Mucosa of descending colon (tissue), 3 donors: ENCODE data around the gene TAP2. TPM values are rescaled to one million over a fixed set of nuclear protein-coding genes. Genes with fewer than 3 reads are reported as not detected.
A peak's percentile ranks its signal among the peaks of the same experiment; 100 is the strongest.
"Not testable (repeated sequence)": the region's sequence is repeated elsewhere in the genome, so short reads cannot be mapped to it uniquely, and the experiment has no call there.

Experiments
- ATAC-seq: fragments of 200-7000 bp; cut with Tn5 transposase; one replicate; pipeline ENCODE4 v1.9.1; 2020; ENCODE audit warnings: mild to moderate bottlenecking, moderate library complexity
- DNase-seq, 3 donors: peaks; one replicate each; pipeline ENCODE4 v3.0.0-alpha.2; 2020
- H3K36me3 ChIP-seq: fragments of 200-600 bp; one replicate; pipeline ENCODE4 v1.8.0; 2021; ENCODE audit warnings: low read depth, mild to moderate bottlenecking
- H3K4me1 ChIP-seq: fragments of 200-600 bp; one replicate; pipeline ENCODE4 v1.8.0; 2021; ENCODE audit warnings: low read depth, mild to moderate bottlenecking
- H3K4me3 ChIP-seq: fragments of 200-600 bp; one replicate; pipeline ENCODE4 v1.8.0; 2021; ENCODE audit warnings: mild to moderate bottlenecking
- H3K9me3 ChIP-seq: fragments of 200-600 bp; one replicate; pipeline ENCODE4 v1.8.0; 2021; ENCODE audit warnings: mild to moderate bottlenecking
- intact Hi-C, 2 donors: fragments of 100-400 bp; cut with DNase I in 1 of 2; cut with micrococcal nuclease in 1 of 2; formaldehyde crosslinking; loops; one replicate each; pipeline versions ENCODE4 v1.11.0 to v1.11.1; 2022; cut with DNase I, micrococcal nuclease
- total RNA-seq, 3 donors: library from RNA; stranded (reverse); fragmentation: NEBNext Ultra II Directional in 2 of 3; extraction: Animal tissue kit (Norgen Biotek cat#: 25700) in 2 of 3; gene quantifications; one replicate each; pipeline versions ENCODE4 v1.2.1 to v1.2.4, GENCODE V29; 2021 to 2023
- TF ChIP-seq, protein P1 (sequence below): fragments of 200-600 bp; IDR thresholded peaks from one replicate; pipeline ENCODE4 v1.8.0; 2022; ENCODE audit warnings: antibody characterized with exemption, mild to moderate bottlenecking
- donor health status: DM: no; HTN: no; CAD: no; lungs with moderate emphysema.
- donor health status: DM: no; HTN: no; CAD: no.
- donor health status: DM: no; HTN: yes; CAD: no.

The TAP2 gene
- total RNA-seq, 3 donors from 2014 or later: 47.4 to 179 (median 52.7) TPM

DNA sequence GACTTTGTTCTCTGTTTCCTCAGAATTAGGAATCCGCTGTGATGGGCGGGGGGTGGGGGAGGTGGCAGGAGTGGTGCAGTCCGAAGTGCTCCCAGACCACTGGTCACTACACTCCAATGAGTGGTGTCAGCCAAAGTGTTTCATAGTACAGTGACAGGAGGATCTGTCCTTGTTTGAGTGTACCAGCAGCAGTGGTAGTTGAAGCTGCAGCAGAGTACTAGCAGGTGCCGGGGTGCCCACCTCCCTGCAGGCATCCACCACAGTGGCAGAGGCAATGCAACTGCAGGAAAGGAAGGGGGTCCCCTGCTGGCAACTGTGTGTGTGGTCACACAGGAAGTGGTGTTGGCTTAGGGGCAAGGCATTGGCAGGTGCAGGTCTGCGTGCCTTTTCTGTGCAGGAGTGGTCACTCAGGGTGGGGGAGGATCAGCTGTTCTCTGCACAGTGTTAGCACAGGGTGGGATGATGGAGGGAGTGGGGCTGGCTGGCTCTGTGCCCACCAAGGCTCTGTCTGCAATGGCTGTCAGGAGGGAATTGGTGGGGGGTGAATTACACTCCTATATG, 31.4 kb downstream of the TAP2 start:
- Histone ChIP-seq H3K36me3 (no peaks in the 10 kb centered on the region), H3K4me3 (no peak overlapping the region), H3K9me3 (no peaks in the 10 kb centered on the region), H3K4me1 (no peaks in the 10 kb centered on the region)
- intact Hi-C loops: no loop called here
- DNase-seq (no peak), ATAC-seq (no peak)
- TF ChIP-seq, protein P1, sequence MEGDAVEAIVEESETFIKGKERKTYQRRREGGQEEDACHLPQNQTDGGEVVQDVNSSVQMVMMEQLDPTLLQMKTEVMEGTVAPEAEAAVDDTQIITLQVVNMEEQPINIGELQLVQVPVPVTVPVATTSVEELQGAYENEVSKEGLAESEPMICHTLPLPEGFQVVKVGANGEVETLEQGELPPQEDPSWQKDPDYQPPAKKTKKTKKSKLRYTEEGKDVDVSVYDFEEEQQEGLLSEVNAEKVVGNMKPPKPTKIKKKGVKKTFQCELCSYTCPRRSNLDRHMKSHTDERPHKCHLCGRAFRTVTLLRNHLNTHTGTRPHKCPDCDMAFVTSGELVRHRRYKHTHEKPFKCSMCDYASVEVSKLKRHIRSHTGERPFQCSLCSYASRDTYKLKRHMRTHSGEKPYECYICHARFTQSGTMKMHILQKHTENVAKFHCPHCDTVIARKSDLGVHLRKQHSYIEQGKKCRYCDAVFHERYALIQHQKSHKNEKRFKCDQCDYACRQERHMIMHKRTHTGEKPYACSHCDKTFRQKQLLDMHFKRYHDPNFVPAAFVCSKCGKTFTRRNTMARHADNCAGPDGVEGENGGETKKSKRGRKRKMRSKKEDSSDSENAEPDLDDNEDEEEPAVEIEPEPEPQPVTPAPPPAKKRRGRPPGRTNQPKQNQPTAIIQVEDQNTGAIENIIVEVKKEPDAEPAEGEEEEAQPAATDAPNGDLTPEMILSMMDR: no peak

DNA sequence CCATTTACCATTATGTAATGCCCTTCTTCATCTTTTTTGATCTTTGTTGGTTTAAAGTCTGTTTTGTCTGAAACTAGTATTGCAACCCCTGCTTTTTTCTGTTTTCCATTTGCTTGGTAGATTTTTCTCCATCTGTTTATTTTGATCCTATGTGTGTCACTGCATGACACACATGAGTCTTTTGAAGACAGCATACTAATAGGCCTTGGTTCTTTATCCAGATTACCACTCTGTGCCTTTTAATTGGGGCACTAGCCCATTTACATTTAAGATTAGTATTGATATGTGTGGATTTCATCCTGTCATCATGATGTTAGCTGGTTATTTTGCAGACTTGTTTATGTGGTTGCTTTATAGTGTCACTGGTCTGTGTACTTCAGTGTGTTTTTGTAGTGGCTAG, 33.1 kb downstream of the TAP2 start:
- H3K9me3 ChIP-seq, ATAC-seq, H3K4me1 ChIP-seq, DNase-seq, H3K4me3 ChIP-seq, H3K36me3 ChIP-seq, intact Hi-C loops: not testable (repeated sequence)

DNA sequence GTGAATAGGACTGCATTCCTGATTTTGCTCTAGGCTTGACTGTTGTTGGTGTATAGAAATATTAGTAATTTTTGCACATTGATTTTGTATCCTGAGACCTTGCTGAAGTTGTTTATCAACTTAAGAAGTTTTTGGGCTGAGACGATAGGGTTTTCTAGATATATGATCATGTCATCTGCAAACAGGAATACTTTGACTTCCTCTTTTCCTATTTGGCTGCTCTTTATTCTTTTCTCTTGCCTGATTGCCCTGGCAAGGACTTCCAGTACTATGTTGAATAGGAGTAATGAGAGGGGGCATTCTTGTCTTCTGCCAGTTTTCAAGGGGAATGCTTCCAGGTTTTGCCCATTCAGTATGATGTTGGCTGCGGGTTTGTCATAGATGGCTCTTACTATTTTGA, 35.1 kb downstream of the TAP2 start:
- H3K4me3 ChIP-seq: no peak overlapping the region
- intact Hi-C loops: no loop called here
- no peaks in the 10 kb centered on the region for H3K4me1 ChIP-seq
- H3K9me3 ChIP-seq: no peaks in the 10 kb centered on the region
- TF ChIP-seq, protein P1: no peak
- no peak for DNase-seq
- H3K36me3 ChIP-seq: no peaks in the 10 kb centered on the region
- ATAC-seq: no peak

DNA sequence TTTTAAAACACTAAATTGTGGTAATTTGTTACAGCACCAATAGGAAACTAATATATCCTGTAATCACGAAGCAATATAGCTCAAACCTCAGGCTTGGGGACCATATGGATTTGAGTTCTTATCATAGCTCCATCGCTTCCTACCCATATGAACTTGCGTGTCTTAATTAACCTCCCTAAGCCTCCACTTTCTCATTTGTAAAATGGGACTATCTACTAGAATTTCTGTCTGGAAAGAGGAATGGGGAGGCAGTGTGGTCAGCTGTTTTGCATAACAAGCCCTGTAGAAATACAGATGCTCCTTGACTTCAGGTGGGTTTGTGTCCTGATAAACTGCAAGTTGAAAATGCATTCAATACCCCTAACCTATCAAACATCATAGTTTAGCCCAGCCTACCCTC, 38.8 kb downstream of the TAP2 start:
- no peaks in the 10 kb centered on the region for H3K36me3 ChIP-seq
- no peaks in the 10 kb centered on the region for H3K9me3 ChIP-seq
- no peak overlapping the region for H3K4me3 ChIP-seq
- DNase-seq: no peak
- no peaks in the 10 kb centered on the region for H3K4me1 ChIP-seq
- intact Hi-C loops: loop anchor here in 1 of 2 donors (5.0 kb wide), 1 partner anchor 387 kb away; no protein-coding TSS in a partner anchor
- ATAC-seq: no peak
- TF ChIP-seq, protein P1: no peak

DNA sequence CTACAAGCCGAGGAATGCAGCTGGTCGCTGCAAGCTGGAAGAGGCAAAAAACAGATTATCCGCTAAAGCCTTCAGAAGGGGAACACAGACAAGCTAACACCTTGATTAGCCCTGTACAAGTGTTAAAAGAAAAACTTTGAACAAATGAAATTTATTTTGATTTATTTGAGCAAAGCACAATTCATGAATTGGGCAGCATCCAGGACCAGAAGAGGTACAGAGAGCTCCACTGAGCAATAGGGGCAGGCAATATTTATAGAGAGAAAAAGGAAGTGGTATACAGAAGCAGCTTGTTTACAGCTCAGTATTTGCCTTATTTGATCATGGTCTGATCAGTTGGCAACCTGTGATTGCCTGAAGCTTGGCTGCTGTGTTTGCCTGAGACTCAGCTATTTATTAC, 39.4 kb downstream of the TAP2 start:
- DNase-seq: no peak
- TF ChIP-seq, protein P1: no peak
- no peak for ATAC-seq
- Histone ChIP-seq H3K4me1 (no peaks in the 10 kb centered on the region), H3K9me3 (no peaks in the 10 kb centered on the region), H3K4me3 (no peak overlapping the region), H3K36me3 (no peaks in the 10 kb centered on the region)
- intact Hi-C loops: loop anchor here in 1 of 2 donors (5.0 kb wide), 1 partner anchor 387 kb away; no protein-coding TSS in a partner anchor

DNA sequence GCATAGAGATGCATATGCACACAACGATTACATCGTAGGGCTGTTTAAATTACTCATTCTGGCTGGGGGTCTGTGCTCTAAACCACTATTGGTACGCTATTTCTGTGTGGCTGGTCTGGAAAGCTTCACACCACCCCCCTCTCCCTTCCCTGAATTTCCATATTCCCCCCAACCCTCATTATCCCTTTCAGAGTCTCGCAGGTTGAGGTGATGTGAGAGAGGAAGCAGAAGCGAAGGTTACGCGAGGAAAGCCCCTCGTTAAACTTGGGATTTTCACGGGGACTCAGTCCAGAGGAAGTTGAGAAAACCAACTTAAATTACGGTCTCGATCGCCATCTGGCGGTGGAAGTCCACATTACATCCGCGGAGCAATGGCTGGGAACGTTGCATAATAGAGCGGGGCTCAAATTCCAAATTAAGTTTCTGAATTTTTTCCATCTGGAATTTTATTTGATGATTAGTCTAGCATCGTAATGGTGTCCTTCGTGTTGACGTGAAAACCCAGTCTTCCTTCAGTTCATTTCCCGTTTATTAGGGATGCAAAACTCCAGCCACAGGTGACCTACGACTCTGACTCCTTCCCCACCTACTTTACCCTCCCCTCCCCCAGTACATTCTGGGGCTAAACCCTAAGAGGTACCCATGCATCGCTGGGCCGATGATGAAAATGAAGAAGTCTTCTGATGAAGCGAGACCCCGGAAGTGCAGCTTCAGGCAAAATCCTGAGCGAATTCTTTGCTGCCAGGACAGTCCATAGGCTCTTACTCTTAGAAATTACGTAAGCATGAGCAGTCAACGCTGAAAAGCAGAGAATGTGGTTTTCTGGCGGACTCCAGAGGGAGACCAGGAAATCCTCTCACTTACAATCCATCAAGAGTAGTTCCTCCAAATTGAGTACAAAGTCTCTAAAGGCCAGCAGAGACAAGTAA, 41.4 kb downstream of the TAP2 start:
- H3K4me1 ChIP-seq: no peaks in the 10 kb centered on the region
- no peaks in the 10 kb centered on the region for H3K36me3 ChIP-seq
- intact Hi-C loops: loop anchor here in 1 of 2 donors (5.0 kb wide), 1 partner anchor 385 kb away; no protein-coding TSS in a partner anchor
- ATAC-seq: peak; percentile 87
- peak; percentile 66 to 90 (median 81) for DNase-seq
- TF ChIP-seq, protein P1: peak; percentile 84
- H3K4me3 ChIP-seq: no peak overlapping the region
- no peaks in the 10 kb centered on the region for H3K9me3 ChIP-seq
